ENCODE measurements around the gene OSBPL9.

The OSBPL9 gene

GRCh38 chr1:51752073-51752948, 135.4 kb downstream of the OSBPL9 start:
- Histone ChIP-seq H3K27ac (ENCODE audit: extremely low read depth, low read depth, low read length) (no peak overlapping the region), H3K36me3 (ENCODE audit: control insufficient read depth in 2 of 2, insufficient read depth in 1 of 2, low read length in 2 of 2) (peaks cover 7 to 58% of the 10 kb centered on the region in 2 experiments; a peak in 2 of 3 replicates), H3K4me3 (ENCODE audit: low read depth, low read length) (no peak overlapping the region), H3K4me1 (ENCODE audit: control insufficient read depth, insufficient read depth, low read length) (no peaks in the 10 kb centered on the region), H3K9me3 (ENCODE audit: control insufficient read depth, insufficient read depth, low read depth, low read length) (no peaks in the 10 kb centered on the region)
- ChIA-PET CTCF (interaction anchor here (0.6 kb wide), 2 partner anchors 12 to 15 kb away, joined by 4 read pairs; no protein-coding TSS in a partner anchor), POLR2A (no interaction called here)
- TF ChIP-seq ZNF670 (tag by site-specific recombination; IDR thresholded peaks at IDR 0.05; ENCODE audit: low read depth): no peak
- no peak for TF ChIP-seq ZNF544 (tag by site-specific recombination; IDR thresholded peaks at IDR 0.05)
- no peak for TF ChIP-seq SCRT1 (tag by site-specific recombination; IDR thresholded peaks at IDR 0.05; ENCODE audit: borderline replicate concordance)
- TF ChIP-seq ZNF791 (tag by site-specific recombination; IDR thresholded peaks at IDR 0.05): no peak
- TF ChIP-seq PRDM2 (tag by site-specific recombination; IDR thresholded peaks at IDR 0.05; ENCODE audit: borderline replicate concordance): no peak
- no peak for TF ChIP-seq ZFHX2 (tag by site-specific recombination; conservative IDR thresholded peaks at IDR 0.05)
- TF ChIP-seq ZNF146 (tag by site-specific recombination; IDR thresholded peaks at IDR 0.05): no peak
- no peak for TF ChIP-seq ZNF513 (tag by site-specific recombination; IDR thresholded peaks at IDR 0.05)
- no peak for TF ChIP-seq ZBTB26 (tag by site-specific recombination; optimal IDR thresholded peaks at IDR 0.05)
- no peak for TF ChIP-seq ZNF292 (tag by site-specific recombination; IDR thresholded peaks at IDR 0.05; ENCODE audit: borderline replicate concordance, low read depth)
- no peak for TF ChIP-seq ZSCAN5A (tag by site-specific recombination; IDR thresholded peaks at IDR 0.05)
- TF ChIP-seq ZNF514 (tag by site-specific recombination; IDR thresholded peaks at IDR 0.05): no peak
- no peak for TF ChIP-seq WT1 (tag by site-specific recombination; IDR thresholded peaks at IDR 0.05)
- TF ChIP-seq KLF1 (tag by site-specific recombination; IDR thresholded peaks at IDR 0.05): no peak

Data from HEK293 (cell line).